GM12873 (cell line): ENCODE measurements around the gene INSC.

Source experiments
- CTCF ChIP-seq: IDR thresholded peaks from 2 replicates; pipeline ENCODE4 v1.5.1; 2012; ENCODE audit warnings: low read depth, mild to moderate bottlenecking, moderate library complexity, low read length, control low read depth; ENCODE audit not compliant: insufficient read depth; ENCODE audit errors: missing control alignments

Gene INSC

GRCh38 chr11:15148169-15148568 is 33.4 kb downstream of the INSC start:
- no peak for TF ChIP-seq CTCF

DNA sequence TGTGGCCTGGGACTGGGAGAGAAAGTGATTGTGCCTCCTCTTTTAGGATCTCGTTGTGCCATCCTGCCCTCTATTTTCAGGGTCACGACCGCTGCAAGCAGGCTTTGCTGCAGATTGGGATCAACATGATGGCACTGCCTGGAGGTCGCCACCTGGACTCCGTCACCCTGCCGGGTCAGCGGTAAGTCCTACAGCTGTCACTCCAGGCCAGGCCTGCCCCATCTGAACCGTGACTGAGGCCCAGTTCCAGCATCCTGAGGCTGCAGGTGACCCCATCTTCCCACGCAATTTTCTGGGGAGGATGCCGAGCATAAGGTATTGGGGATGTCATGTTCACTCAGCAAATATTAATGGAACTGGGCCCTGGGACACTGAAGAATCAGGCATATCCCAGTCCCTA is 34.3 kb downstream of the INSC start:
- no peak for TF ChIP-seq CTCF

DNA sequence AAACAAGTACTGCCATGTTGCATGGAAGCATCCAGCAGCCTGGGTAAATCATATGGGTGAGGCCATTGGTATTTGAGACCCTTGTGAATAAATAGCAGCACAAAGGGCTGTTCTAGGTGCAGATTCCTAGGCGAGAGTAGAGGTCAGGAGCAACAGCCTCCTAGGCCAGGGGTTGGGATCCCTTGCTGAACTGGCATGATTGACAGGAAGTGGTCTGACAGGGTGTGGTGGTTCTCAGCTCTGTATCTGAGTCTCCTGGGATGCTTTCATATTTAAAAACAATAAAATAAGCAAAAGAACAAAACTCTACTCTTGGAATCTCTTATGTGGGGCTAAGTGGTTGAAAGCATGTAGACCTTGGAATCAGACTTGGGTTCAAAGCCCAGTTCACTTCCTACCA is 35.8 kb downstream of the INSC start:
- TF ChIP-seq CTCF, result no peak

- TF ChIP-seq CTCF, result no peak
Measured at GRCh38 chr11:15153231-15153630, 38.5 kb downstream of the INSC start.

GRCh38 chr11:15157181-15157580 is 42.5 kb downstream of the INSC start:
- TF ChIP-seq CTCF, result no peak

GRCh38 chr11:15157606-15158137 is 42.9 kb downstream of the INSC start:
- no peak for TF ChIP-seq CTCF

DNA sequence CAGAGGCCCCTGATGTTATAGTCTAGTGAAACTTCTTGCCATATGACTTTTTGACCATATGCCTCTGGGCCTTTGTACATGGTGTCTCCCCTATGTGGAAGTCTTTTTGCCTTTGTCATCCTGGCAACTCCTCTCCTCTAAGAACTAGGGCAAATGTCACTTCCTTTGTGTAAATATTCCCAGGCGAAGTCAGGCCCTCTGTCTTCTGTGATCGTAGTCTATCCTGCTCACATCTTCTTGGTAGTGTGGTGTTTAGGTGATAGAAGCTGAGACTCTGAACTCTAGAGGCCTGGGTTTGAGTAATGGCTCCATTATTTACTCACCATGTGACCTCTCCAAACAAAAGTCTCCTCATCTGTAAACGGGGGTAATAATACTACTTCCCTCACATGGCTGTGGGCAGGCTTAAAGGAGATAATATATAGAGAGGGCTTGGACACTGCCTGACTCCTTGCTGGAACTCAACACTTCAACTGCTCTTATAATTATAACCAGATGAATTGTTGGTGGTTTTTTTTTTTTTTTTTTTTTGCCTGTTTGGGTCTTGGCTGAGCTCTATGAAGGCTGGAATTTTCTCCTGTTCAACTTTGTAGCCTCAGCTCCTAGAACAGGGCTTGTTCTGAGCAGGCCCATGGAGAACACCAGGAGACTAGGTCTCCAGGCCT is 43.8 kb downstream of the INSC start:
- TF ChIP-seq CTCF, result no peak
